NCI-H1417 treated with DMSO at 0.1 percent for 48 hours (cell line): Measurements from ENCODE around the gene ADGRA3.
A peak's percentile ranks its signal among the peaks of the same experiment; 100 is the strongest.

ENCODE experiments used
- DNase-seq: peaks from one replicate; lab custom pipeline; 2025; lab: John Stamatoyannopoulos, UW

ADGRA3 gene

DNA sequence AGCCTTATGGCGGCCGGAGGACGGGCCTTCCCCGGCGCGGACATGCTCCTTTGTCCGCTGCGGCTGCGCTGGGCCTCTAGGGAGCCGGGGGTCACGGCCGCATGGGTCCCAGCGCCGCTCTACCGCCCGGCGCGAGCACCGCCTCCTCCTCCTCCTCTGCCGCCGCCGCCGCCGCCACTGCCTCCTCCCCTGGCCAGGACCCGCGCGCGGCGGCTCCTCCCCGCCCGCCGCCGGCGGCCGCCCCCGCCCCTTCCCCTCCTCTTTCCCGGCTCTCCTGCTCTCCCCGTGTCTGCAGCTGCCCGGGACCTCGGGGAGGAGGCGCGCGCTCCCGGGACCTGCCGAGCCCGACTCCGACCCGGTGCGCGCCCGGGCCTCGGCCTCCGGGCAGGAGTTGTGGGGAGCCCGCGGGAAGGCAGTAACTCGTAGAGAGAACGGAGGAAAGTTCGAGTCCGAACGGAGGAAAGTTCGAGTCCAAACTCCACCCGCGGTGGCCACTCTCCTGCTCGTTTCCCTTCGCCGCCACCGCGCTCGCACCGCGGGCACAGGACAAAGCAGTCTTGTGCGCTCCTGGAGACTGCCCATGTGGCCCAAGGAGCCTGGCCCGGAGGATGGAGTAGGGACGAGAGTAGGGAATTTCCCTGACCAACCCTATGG lies at the start of gene ADGRA3:
Gene ADGRA3, minus strand, starts transcription at position 179 of the 654 bp plus-strand sequence. CDS start 282 bp downstream, outside the sequence.
- peak; percentile 1 for DNase-seq

GRCh38 chr4:22556495-22556894 lies 40.6 kb upstream of the ADGRA3 start:
- no peak for DNase-seq

- DNase-seq: no peak
Observed at GRCh38 chr4:22554670-22555069, 38.8 kb upstream of the ADGRA3 start.

GRCh38 chr4:22553560-22553959 lies 37.7 kb upstream of the ADGRA3 start:
- DNase-seq: no peak

DNA sequence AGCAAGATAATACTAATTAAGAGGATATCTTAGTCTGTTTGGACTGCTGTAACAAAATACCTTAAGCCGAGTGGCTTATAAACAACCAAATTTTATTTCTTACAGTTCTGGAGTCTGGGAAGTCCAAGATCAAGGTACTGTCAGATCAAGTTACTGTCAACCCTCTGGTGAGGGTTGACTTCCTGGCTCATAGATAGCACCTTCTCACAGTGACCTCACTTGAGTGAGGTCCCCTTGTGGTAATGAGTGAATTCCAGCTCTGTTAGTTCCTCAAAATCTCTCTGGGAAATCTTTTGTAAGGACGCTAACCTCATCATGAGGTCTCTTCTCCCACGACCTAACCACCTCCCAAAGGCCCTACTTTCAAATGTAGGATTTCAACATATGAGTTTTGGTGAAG lies 36.9 kb upstream of the ADGRA3 start:
- DNase-seq: no peak

DNA sequence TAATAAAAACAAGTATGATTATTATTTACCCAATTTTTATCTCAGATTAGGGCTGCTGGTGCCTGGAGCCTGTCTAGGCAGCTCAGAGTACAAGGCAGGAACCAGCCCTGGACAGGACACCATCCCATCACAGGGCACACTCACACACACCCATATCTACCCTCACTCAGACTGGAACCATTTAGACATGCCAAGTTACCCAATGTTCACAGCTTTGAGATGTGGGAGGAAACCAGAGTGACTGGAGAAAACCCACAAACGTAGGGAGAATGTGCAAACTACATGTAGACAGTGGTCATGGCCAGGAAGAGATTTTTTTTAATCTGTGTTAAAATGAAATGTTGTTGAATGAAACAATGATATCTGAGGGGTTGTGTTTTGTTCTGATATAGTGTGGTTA lies 35.7 kb upstream of the ADGRA3 start:
- DNase-seq: no peak

GRCh38 chr4:22546299-22546698 lies 30.4 kb upstream of the ADGRA3 start:
- DNase-seq: no peak

GRCh38 chr4:22539251-22539650 lies 23.4 kb upstream of the ADGRA3 start:
- no peak for DNase-seq

DNA sequence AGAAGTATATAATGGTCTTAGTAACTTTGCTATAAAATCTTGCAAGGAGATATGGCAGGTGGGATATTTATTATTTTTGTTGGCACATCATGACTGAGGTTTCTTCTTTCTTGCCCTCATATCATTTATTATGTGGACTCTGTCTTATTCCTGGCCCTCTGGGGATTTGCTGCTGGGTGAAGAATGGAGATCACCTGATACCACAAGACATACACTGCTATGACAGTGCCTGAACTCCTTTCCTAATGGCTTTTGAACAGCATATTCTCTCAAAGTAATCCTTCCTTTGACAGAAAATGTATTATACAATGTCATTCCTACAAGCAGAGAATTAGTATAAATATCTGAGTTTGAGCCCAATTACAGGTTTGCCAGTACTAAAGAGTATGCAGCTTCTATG lies 22.0 kb upstream of the ADGRA3 start:
- no peak for DNase-seq

- no peak for DNase-seq
Observed at GRCh38 chr4:22534374-22534773, 18.5 kb upstream of the ADGRA3 start.

- DNase-seq: no peak
Observed at GRCh38 chr4:22532896-22533295, 17.0 kb upstream of the ADGRA3 start.

GRCh38 chr4:22532117-22532516 lies 16.3 kb upstream of the ADGRA3 start:
- no peak for DNase-seq

- no peak for DNase-seq
Observed at GRCh38 chr4:22531311-22532019, 15.6 kb upstream of the ADGRA3 start.

DNA sequence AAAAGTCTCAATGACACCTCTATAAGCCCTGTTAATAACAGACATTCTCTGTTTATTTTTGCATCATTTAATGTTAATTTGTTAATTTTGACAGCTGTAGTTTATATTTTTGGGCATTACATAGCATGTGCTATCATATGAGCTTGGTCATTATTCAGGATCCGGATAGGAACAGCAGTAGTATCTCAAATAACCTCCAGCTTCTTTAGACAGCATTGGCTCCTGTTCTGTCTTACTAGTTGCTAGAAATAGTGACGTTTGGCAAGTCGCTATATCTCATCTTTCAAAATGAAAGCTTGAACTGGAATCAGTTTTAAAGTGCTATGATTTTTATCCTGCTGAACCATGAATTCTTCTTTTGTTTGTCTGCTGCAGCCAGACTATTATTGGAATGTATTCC lies 9.0 kb upstream of the ADGRA3 start:
- DNase-seq: no peak

- DNase-seq: no peak
Observed at GRCh38 chr4:22522706-22523501, 7.0 kb upstream of the ADGRA3 start.

DNA sequence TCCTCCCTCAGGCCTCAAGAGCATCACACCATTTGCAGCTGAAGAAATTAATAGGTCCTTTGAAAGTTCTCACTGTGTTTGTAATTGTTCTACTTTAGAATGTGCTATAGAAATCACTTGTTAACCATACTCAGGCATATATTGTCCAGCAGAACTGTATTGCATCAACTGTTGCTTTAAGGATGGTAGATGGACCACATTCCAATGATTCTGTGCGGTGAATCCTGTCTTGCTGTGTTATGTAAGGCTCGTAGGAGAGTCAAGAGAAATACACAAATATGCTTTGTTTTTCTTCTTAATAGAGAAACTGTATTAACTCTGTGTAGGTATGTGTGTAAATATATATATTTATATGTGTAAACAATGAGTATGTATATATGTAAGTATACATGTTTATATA lies 6.3 kb upstream of the ADGRA3 start:
- no peak for DNase-seq

DNA sequence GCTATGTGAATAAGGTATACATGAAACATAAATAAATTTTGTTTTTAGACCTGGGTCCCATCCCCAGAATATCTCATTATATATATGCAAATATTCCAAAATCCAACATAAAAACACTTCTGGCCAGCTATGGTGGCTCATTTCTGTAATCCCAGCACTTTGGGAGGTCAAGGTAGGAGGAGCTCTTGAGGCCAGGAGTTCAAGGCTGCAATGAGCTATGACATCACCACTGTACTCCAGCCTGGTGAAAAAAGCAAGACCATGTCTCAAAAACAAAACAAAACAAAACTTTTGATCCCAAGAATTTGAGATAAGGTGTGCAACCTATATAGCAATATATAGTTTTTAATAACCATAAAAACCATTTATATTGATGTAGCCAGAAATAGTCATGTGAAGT lies 5.4 kb upstream of the ADGRA3 start:
- DNase-seq: no peak

DNA sequence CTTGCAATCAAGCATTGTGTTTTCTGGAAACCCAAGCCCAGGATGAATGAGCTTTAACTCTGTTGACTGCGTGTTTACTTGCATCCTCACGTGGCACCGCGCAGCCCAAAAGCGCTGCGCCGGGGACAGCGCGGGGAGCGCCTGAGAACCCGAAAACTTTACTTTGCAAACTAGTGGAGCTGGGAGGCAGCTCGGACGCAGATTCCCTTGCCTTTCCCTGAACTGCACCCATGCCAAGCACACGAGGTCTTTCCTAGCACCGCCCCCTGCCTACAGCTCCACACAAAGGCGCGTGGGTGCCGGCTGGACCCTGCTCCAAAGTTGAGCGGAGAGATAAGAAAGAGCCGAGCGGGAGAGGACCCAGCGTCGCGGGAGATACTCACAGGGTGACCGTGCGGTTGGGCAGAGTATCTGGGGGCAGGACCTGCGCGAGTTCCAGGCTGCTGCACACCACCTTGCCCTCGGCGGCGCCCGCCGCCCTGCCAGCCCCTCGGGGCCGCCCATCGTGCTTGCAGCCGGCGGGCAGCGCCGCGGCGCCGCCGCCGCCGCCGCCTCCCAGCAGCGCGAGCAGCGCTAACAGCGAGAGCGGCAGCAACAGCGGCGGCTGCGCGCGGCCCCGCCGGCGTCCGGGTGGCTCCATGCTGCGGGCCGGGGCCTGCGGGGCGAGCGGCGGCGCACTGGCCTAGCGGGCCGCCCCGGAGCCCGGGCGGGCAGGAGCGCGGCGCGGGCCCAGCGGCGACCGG lies 550 bp downstream of the ADGRA3 start:
- peak; percentile 48 for DNase-seq

DNA sequence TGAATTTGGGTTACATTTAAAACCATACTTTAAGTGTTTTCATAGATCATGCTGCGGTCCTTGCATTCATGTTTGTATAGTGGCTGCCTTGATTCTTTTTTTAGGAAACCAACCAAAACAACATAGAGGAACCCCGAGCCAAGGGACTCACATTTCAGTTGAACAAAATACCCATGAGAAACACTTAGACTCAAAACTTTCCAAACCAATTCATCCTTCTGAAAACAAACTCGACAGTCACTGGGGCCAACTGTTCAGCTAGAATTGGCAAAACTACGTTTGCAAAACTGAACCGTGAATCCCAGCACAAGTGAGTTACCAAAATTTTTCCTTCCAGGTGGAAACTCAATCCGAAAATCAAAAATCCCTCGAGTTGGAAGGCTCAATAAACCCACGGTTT lies 1.4 kb downstream of the ADGRA3 start:
- no peak for DNase-seq

- DNase-seq: no peak
Observed at GRCh38 chr4:22514001-22514400, 1.9 kb downstream of the ADGRA3 start.

DNA sequence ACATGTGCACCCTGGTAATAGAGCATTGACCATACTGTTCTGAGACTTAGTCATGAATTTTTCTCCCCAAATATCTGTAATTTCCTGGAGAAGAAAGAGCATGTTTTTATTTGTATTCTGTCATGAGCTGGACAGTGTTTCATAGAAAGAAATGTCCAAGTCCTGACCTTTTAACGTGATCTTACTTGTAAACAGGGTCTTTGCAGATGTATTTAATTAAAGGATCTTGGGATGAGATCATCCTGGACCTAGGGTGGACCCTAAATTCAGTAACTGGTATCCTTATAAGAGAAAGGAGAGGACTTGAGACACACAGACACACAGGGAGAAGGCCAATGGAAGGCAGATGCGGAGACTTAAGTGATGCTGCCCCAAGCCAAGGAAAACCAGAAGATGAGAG lies 3.6 kb downstream of the ADGRA3 start:
- no peak for DNase-seq

GRCh38 chr4:22510750-22511149 lies 5.1 kb downstream of the ADGRA3 start:
- no peak for DNase-seq
